Stimulated activated CD4-positive, alpha-beta T cell treated with anti-CD3 and anti-CD28 coated beads, Interleukin-12 subunit alpha, Interleukin-12 subunit beta, amount 100 ng/mL, for 48 hours (primary cell): ENCODE results near the gene CFAP99.

Experiments used
- DNase-seq, 3 donors: peaks; one replicate each; pipeline ENCODE4 v3.0.0-alpha.2; 2020; ENCODE audit warnings: low read depth in 2 of 3, low spot score in 1 of 3

Gene CFAP99

DNA sequence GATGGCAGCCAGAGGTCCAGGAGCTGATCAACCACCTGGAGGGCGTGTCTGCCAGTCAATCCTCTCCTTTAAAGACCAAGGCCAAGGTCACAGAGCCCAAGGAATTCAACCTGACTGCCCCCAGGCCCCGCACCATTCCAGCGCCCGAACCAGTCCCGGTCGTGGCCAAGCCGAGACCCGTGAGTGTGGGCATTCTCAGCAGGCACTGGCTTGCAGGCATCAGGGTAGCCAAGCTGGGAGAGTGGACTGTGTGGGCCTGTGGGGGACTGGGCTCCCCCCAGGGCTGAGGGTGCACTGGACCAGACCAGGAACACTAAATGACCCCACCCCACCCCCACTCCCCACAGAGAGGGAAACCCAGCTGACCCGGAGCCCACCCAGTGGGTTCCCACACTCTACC is 26.4 kb downstream of the CFAP99 start:
- DNase-seq: no peak

DNA sequence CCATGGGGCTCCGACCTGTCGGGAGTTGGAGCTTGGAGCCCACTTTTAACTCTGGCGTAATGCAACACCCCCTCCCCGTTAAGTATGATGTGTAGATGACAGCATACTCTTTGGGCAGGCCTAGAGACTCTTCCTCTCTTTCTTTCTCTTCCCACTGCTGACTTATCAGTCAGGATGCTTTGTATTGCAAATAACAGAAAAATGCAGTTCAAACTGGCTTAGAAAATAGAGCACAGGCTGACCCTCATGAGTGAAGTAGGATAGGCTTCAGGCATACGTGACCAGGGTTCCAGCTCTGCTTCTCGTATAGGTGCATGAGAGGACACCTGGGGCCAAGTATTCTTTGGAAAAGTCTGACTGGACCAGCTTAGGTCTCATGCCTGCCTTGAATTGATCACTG is 26.8 kb downstream of the CFAP99 start:
- DNase-seq: no peak

- DNase-seq: no peak
These were observed 28.2 kb downstream of the CFAP99 start for GRCh38 chr4:2446656-2447564.

DNA sequence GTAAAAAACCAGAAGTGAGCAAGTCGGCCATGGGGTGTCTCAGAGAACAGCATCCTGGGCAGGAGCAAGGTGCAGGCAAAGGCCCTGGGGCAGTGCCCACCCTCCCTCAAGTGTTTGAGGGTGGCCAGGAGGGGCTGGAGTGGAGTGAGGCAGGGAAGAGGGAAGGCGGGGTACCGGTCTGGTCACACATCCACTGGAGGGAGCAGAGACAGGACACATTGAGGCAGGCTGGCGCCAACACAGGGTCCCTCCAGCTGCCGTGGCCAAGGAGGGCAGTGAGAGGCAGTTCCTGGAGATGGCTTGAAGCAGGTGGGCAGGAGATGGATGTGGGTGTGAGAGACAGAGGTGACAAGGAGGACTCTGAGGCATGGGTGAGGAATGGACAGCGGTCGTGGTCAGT is 29.8 kb downstream of the CFAP99 start:
- no peak for DNase-seq

DNA sequence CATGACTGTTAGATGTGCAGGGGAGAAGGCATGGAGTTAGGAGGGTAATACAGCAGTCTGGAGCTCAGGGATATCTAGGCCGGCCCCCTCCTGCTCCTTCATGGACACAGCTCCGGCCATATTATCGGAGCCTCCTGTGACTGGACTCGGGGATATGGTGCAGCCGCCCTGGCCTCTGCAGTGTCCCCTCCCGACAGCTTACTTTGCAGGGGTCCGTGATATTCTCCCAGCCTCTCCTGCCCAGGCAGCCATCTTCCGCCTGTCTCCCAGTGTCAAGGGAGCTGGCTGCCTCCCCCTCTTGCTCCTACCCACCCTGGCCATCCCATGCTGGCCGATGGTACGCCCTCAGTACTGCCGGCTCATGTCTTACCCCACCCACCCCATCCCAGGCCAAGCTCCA is 30.3 kb downstream of the CFAP99 start:
- no peak for DNase-seq

- DNase-seq: no peak
These were observed 31.0 kb downstream of the CFAP99 start for GRCh38 chr4:2449511-2450392.

DNA sequence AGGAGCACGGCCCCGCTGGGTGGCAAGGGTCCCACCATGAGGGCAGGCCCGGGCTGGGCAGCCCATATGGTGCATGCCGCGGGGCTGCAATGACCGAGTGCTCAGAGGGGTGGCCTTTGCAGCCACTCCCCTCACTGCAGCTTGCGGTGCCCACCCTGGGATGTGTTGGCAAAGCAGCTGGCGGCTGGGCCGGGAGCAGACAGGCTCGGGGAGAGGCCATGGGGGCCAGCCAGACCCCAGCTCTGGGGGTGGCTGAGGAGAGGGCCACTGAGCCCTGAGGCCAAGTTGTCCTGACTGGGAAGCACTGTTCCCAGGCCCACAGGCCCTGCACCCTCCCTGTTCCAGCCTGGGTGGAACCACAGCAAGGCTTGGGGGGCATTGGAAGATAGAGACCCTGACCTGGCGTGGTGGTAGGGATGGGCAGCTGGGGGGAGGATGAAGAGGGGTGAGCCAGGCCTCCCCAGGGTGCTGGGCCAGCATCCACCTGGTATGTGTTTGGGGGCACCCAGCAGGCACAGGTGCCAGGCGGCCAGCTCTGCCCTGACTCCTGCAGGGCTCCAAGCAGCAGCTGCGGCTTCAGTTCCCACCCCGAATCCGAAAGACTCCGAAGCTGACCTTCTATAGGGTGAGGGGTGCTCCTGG is 31.8 kb downstream of the CFAP99 start:
- DNase-seq: no peak

GRCh38 chr4:2451036-2451520 is 32.3 kb downstream of the CFAP99 start:
- no peak for DNase-seq

GRCh38 chr4:2451821-2452785 is 33.3 kb downstream of the CFAP99 start:
- no peak for DNase-seq

DNA sequence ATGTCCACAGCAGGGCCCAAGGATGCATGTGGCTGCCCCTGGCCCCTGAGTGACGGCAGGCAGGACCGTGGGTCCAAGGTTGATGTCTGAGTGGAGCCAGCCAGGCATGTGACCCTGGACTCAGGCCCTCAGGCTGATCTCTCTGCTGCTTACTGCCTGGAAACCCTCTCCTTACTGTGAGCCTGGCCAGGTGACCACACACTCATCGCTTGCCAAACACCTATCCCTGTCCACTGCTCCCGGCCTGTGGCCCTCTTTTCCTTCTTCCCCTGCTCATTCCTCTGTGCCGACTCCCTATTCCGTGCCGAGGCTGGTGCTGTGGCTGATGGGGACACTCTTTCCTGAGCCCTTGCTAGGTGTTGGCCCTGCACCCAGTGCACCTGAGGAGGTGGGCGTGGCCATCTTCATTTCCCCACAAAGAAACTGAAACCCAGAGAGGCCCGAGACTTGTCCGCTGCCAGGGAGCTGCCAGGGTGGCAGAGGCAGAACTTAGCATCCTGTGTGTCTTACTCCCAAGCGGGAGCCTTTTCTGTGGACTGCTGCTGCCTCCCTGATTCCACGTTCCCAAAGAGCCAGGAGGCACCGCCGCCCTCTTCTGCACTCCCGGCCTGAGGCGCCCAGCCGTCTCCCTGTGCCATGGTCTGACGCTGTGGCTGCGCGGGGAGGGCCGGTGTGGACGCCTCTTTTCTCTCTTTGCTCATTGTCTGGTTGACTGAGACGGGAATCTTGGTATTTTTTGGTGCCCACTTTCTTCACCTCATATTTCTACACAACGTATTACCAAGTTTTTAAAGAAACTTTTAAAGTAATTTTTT is 38.9 kb downstream of the CFAP99 start:
- no peak for DNase-seq

DNA sequence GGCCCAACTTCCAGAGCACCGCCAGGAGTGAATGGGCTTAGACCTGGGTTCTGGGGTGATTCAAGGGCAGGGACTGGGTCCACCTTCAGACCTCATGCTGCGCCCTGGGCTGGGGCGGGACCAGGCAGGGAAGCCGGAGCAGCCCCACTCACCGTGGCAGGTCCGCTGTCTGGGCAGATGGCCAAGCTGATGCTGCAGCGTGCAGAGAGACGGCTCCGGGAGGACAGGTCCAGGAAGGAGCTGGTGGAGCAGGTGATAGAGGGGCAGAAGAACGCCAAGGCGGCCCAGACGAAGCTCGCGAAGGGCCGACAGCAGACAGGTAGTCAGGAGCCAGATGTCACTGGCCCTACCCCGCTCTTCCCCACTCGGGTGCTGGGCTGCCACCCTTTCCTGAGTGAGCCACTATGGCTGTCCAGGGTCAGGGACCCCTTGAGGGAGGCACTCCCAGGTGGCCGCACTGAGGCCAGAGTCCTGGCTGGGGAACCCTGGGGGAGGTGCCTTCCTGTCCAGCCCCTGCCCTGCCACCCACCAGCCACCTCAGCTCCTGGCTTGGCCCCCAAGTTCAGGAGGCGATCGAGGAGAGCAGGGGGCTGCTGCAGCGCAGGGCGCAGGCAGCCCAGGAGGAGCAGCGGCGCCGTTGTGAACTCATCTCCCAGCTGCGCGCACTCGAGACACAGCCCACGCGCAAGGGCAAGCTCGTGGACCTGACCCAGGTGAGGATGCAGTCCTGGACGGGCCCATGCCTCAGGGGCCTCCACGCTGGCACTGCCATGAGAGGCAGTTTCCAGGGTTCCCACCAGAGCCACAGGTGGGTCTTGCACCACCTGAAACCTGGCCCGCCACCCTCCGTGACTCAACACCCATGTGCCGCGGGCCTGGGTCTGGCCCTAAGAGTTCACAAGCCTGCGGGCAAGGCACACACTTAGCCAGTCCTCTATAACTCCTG is 40.1 kb downstream of the CFAP99 start:
- no peak for DNase-seq

DNA sequence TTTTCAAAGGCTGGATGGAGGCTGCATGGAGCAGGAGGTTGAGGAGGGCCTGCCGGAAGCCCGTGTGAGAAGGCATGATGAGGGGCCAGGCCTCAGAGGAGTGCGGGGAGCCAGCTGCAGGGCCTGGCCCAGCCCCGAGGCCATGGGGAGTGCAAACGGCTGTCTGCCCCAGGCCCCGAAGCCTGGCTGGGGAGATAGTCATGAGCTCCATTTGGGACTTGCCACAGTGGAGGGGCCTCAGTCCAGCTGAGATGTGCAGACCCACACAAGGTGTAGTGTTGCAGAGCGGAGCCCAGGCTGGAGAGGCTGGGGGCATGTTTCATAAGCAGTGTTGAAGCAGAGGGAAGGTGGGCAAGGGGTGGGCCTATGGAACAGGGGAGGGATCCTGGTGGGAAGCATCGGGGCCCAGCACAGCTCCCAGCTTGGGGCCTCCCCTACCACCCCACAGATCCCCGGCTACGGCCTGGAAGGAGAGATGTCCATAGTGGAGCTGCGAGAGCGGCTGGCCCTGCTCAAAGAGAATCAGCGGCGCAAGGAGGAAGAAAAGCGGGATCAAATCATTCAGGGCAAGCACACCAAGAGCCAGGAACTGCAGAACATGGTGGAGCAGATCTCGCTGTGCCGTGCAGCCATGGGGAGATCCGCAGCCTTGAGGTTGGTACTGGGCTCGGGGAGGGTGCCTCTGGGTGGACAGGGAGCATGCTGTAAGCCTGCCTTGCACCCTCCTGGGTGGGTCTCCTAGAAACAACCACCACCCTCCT is 41.0 kb downstream of the CFAP99 start:
- DNase-seq: no peak

GRCh38 chr4:2461246-2461960 is 42.6 kb downstream of the CFAP99 start:
- DNase-seq: no peak

DNA sequence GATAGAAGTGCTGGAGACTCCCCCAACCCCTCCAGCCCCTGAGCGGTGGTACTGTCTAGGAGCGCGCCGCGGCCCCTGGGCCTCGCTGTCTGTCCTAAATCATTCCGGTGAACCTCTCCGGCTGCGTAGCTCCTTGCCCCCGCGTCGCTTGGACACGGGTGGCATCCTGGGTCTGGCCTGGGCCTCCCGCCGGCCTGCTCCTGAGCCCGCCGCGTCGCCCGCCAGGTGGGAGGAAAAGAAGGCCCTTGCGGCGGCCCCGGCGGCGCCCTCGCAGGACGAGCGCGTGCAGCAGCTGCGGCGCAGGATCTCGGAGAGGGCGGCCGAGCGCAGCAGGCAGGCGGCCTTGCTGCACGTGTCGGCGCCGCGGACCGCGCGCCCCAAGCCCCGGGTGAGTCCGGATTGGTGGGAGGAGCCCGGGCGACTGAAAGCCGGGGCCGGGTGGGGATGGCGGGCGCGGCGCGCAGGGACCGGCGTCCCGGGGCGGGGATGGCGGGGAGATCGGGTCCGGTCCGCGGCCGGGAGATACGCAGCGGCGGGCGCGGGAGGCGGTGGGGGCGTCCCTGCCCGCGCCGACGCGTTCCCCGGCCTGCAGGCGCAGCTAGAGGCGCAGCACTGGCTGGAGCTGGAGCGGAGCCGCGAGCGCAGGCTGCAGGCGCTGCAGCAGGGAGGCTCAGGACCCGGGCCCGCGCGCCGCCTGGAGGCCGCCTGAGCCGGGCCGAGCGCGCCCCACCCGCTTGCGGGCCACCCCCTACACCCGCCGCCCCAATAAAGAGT is 43.6 kb downstream of the CFAP99 start:
- DNase-seq: peak in 2 of 3 donors; percentile 12 to 55

- no peak for DNase-seq
These were observed 44.4 kb downstream of the CFAP99 start for GRCh38 chr4:2462992-2463762.
